AG04449 (cell line): ENCODE measurements around the gene HSD17B1.
"Not testable (repeated sequence)": the region's sequence is repeated elsewhere in the genome, so short reads cannot be mapped to it uniquely, and the experiment has no call there.

Experiments
- CTCF ChIA-PET: fragments of 350-600 bp; formaldehyde crosslinking; extraction: SDS; loops from one replicate; lab custom pipeline; 2021; ENCODE audit warnings: antibody characterized with exemption; lab: Yijun Ruan, JAX
- POLR2A ChIA-PET: fragments of 400-600, 350-600 bp; formaldehyde crosslinking; extraction: SDS; loops from one replicate; lab custom pipeline; 2020; ENCODE audit warnings: antibody characterized with exemption, inconsistent platforms; lab: Yijun Ruan, JAX
- DNase-seq: peaks from one replicate; pipeline ENCODE4 v3.0.0-alpha.2; 2010; ENCODE audit warnings: low read depth, low spot score
- H3K4me3 ChIP-seq: 2 replicates; pipeline ENCODE4 v1.5.1; 2011; ENCODE audit warnings: low read depth, mild to moderate bottlenecking, control low read depth, low read length
- TF ChIP-seq, protein P1 (sequence below): IDR thresholded peaks from one replicate; pipeline ENCODE4 v1.5.1; 2011; ENCODE audit warnings: mild to moderate bottlenecking, moderate library complexity, low read length, control low read depth, inconsistent platforms; ENCODE audit not compliant: insufficient read depth; ENCODE audit errors: missing control alignments

The HSD17B1 gene

DNA sequence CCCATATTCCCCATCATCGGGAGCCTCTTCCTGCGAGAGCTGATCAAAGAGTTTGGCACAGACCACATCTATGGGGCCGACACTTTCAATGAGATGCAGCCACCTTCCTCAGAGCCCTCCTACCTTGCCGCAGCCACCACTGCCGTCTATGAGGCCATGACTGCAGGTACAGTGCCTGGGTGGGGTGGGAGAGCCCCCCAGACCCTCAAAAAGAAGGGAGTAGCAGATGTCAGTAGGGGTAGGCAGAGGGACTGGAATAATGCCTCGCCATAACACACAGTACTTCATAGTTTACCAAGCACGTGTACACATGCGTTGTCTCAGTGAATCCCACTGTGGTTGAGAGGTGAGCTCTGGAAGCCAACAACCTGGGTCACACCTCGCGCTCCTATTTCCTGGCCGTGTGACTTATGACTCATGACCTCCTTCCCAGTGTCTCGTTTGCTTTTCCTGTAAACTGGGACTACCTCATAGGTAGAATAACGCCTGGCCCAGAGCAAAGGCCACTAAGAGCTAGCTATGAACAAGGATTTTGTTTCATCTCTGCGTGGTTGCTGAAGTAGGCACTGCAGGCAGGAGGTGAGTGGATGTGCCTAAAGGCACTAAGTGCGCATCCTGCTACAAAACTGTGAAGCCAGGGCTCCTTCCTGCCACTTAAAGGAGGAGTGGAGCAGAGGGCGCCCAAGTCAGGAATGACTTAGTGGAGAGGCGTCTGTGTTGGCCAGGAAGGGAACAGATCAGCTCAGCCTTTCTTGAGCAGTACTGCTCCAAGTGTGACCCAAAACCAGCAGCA lies 11.5 kb upstream of the HSD17B1 start:
- POLR2A ChIA-PET = interaction anchor here (1.2 to 1.4 kb wide), 2 partner anchors 14 to 22 kb away, joined by 3 to 6 read pairs; no protein-coding TSS in a partner anchor
- CTCF ChIA-PET = no interaction called here
- H3K4me3 ChIP-seq = no peak overlapping the region
- DNase-seq = no peak
- TF ChIP-seq, protein P1, sequence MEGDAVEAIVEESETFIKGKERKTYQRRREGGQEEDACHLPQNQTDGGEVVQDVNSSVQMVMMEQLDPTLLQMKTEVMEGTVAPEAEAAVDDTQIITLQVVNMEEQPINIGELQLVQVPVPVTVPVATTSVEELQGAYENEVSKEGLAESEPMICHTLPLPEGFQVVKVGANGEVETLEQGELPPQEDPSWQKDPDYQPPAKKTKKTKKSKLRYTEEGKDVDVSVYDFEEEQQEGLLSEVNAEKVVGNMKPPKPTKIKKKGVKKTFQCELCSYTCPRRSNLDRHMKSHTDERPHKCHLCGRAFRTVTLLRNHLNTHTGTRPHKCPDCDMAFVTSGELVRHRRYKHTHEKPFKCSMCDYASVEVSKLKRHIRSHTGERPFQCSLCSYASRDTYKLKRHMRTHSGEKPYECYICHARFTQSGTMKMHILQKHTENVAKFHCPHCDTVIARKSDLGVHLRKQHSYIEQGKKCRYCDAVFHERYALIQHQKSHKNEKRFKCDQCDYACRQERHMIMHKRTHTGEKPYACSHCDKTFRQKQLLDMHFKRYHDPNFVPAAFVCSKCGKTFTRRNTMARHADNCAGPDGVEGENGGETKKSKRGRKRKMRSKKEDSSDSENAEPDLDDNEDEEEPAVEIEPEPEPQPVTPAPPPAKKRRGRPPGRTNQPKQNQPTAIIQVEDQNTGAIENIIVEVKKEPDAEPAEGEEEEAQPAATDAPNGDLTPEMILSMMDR = no peak

DNA sequence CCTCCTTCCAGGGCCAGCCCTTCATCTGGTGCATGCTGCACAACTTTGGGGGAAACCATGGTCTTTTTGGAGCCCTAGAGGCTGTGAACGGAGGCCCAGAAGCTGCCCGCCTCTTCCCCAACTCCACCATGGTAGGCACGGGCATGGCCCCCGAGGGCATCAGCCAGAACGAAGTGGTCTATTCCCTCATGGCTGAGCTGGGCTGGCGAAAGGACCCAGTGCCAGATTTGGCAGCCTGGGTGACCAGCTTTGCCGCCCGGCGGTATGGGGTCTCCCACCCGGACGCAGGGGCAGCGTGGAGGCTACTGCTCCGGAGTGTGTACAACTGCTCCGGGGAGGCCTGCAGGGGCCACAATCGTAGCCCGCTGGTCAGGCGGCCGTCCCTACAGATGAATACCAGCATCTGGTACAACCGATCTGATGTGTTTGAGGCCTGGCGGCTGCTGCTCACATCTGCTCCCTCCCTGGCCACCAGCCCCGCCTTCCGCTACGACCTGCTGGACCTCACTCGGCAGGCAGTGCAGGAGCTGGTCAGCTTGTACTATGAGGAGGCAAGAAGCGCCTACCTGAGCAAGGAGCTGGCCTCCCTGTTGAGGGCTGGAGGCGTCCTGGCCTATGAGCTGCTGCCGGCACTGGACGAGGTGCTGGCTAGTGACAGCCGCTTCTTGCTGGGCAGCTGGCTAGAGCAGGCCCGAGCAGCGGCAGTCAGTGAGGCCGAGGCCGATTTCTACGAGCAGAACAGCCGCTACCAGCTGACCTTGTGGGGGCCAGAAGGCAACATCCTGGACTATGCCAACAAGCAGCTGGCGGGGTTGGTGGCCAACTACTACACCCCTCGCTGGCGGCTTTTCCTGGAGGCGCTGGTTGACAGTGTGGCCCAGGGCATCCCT lies 9.3 kb upstream of the HSD17B1 start:
- no peak overlapping the region for H3K4me3 ChIP-seq
- POLR2A ChIA-PET = interaction anchor here (0.7 kb wide), 1 partner anchor 11 kb away, joined by 3 read pairs; no protein-coding TSS in a partner anchor
- CTCF ChIA-PET = no interaction called here
- no peak for DNase-seq
- TF ChIP-seq, protein P1 = no peak

DNA sequence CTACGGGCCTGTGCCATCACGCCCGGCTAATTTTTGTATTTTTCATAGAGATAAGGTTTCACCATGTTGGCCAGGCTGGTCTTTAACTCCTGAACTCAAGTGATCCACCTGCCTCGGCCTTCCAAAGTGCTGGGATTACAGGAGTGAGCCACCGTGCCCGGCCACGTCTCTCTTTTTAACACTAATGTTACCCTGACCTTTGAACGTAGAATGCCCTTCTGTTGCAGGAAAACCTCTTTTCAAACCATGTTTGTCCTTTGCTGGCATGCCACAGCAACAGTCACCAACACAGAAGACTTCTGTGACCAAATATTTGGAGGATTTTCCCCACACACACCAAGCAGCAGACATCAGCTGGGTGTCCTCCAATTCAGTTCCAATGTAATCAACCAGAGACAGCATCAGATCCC lies 7.8 kb upstream of the HSD17B1 start:
- POLR2A ChIA-PET = no interaction called here
- TF ChIP-seq, protein P1 = no peak
- no peak for DNase-seq

DNA sequence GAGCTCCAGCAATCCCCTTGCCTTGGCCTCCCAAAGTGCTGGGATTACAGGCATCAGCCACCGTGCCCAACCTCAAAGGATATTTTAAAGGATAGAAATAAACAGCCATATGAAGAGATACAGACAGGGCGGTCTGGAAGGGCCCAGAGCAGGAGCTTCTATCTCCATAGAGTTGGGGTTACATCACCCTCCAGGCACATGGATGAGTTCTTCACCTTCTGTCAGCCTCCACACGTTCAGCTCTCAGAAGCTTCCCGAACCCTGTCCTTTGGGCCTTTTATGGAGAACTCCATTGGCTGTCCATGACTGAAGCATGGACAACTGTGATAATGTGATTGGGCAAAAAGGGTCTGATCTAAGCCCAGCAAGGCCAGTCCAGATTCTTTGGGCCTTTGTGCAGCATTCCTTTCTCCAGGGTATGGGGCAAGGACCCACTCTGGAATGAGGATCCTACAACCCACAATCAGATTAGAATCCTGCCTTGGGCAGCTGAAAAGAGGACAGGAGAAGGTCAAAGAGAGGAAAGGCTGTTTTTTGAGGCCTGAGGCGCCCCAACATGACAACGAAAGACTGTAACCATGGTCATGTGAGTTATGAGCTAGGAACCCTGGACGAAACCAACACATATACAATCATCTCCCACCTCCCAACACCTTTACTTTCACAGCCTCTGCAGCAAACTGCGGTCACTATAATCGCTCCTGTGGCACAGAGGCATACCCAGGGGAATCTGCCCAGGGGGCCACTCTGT lies 6.8 kb upstream of the HSD17B1 start:
- DNase-seq, H3K4me3 ChIP-seq, POLR2A ChIA-PET: not testable (repeated sequence)
- CTCF ChIA-PET = interaction anchor here (1.6 kb wide), 1 partner anchor 12 kb away, joined by 3 read pairs; no protein-coding TSS in a partner anchor

More for the DNA sequence above, 7.8 kb upstream of the HSD17B1 start:
- H3K4me3 ChIP-seq = no peak overlapping the region
- CTCF ChIA-PET = interaction anchor here (1.6 kb wide), 1 partner anchor 11 kb away, joined by 3 read pairs; no protein-coding TSS in a partner anchor

DNA sequence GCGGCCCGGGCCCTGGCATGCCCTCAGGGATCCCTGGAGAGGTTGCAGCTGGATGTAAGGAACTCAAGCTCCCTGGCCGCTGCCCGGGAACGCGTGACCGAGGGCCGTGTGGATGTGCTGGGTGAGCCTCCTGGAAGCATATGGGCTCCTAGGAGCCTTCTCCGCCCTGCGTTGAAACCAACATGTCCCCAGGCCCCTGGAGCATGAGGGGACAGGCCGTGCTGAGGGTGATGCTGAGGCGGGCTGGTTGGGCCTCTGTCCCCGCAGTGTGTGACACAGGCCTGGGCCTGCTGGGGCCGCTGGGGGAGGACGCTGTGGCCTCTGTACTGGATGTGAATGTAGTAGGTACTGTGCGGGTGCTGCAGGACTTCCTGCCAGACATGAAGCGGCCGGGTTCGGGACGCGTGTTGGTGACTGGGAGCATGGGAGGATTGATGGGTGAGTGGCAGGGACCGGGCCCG lies 5.7 kb upstream of the HSD17B1 start:
- TF ChIP-seq, protein P1 = no peak
- no peak overlapping the region for H3K4me3 ChIP-seq
- ChIA-PET CTCF (interaction anchor here (2.3 kb wide), 1 partner anchor 11 kb away, joined by 9 read pairs; the partner anchor contains the start of gene NAGLU), POLR2A (interaction anchor here (1.1 to 1.7 kb wide), 2 partner anchors 11 to 12 kb away, joined by 3 to 10 read pairs; partner anchors contain the start of gene NAGLU)
- no peak for DNase-seq

DNA sequence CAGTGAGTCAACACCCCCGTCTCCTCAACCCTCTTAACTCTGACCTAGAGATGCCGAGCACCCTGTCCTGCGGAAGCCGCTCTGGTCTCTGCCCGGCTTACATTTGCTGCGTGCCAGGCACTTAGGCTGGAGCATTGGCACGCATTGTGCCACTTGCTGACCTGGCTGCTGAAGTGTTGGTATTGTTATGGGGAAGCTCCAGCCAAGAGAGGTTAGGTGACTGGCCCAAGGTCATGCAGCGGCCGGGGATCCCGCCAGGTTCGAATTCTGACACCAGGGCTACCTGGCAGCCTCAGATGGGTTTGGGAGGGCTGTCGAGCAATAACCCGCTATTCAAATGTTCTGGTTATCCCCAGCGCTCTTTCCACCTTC lies 5.0 kb upstream of the HSD17B1 start:
- ChIA-PET POLR2A (interaction anchor here (1.1 to 1.7 kb wide), 2 partner anchors 12 kb away, joined by 3 to 10 read pairs; partner anchors contain the start of gene NAGLU), CTCF (interaction anchor here (2.3 kb wide), 1 partner anchor 12 kb away, joined by 9 read pairs; the partner anchor contains the start of gene NAGLU)
- no peak overlapping the region for H3K4me3 ChIP-seq

More for the DNA sequence above, 5.0 kb upstream of the HSD17B1 start:
- DNase-seq = no peak
- TF ChIP-seq, protein P1 = no peak
